DMS114 treated with DMSO at 0.1 percent for 48 hours (cell line): ENCODE data around the gene PDP2.

Experiments
- DNase-seq: peaks from one replicate; lab custom pipeline; 2025; ENCODE audit not compliant: unreplicated experiment; lab: John Stamatoyannopoulos, UW

PDP2 gene, protein sequence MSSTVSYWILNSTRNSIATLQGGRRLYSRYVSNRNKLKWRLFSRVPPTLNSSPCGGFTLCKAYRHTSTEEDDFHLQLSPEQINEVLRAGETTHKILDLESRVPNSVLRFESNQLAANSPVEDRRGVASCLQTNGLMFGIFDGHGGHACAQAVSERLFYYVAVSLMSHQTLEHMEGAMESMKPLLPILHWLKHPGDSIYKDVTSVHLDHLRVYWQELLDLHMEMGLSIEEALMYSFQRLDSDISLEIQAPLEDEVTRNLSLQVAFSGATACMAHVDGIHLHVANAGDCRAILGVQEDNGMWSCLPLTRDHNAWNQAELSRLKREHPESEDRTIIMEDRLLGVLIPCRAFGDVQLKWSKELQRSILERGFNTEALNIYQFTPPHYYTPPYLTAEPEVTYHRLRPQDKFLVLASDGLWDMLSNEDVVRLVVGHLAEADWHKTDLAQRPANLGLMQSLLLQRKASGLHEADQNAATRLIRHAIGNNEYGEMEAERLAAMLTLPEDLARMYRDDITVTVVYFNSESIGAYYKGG

DNA sequence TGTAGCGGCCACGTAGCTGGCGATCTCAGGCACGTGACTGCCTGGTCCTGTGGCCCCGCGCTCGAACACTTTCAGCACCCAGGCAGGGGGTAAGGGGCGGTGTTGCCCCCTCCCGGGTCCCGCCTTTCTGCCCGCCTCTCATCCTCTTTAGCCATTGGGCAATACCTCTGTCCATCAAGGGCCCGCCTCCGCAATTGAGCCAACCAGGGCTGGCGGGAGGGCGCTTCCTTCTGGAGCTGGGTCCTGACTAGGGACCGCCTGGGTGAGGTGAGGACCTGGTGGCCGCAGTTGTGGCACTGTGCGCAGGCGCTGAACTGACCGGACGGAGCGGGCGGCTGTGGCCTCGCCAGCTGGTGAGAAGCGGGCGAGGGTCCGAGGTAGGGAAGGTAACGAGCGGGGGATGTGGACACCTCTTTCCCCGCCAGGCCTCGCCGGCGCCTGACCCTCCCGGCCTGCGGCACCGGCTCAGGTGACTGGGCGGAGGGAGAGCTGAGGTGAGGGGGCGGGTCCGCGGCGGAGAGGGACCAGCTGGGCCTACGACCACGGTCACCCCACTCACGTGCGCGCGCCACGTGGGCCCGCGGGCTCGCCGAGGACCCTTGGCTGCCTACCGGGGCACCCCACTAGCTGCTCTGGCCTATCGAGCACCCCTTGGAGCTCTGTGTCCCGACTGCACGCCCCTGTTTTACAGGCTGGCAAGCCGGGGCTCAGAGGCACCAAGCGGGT lies at the start of gene PDP2:
PDP2 (plus strand) TSS at position 228 of the 726 bp plus-strand sequence. CDS start 3,770 bp downstream, outside the sequence.
- DNase-seq, result peak; percentile 92

GRCh38 chr16:66832190-66832589 lies 48.1 kb upstream of the PDP2 start:
- no peak for DNase-seq

GRCh38 chr16:66832661-66833305 lies 47.5 kb upstream of the PDP2 start:
- DNase-seq, result no peak

- no peak for DNase-seq
Measured at GRCh38 chr16:66834746-66835145, 45.6 kb upstream of the PDP2 start.

DNA sequence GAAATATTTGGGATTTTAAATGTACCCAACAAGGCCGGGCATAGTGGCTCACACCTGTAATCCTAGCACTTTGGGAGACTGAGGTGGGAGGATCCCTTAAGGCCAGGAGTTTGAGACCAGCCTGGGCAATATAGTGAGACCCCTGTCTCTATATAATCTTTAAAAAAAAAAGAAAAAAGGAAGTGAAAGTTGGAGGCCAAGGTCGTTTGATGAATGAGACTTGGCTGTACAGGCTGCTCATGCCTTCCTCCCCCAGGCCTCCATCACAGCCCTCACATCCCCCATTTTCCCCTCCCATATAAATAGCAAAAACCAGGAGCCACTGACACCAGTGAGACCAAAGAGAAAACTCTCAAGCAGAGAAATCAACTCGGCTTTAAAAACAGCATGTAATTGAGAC lies 39.4 kb upstream of the PDP2 start:
- DNase-seq, result no peak

DNA sequence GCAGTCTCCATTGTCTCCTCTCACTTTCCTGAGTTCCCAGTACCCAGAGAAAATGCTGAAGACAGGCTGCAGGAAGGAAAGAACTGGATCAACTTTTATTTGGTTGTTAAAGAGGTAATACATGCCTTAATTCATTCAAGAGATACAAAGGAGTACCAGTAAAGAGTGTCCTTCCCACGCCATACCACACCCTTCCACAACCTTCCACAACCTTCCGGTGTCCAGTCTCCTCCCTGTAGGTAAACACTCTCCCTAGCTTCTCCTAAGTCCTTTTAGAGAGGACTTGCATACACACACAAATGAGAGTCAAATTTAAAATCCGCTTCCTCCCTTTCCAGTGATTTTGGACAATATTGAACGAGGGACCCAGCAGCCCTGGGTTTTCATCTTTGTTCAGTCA lies 38.9 kb upstream of the PDP2 start:
- DNase-seq, result no peak

GRCh38 chr16:66842765-66843164 lies 37.5 kb upstream of the PDP2 start:
- DNase-seq, result no peak

DNA sequence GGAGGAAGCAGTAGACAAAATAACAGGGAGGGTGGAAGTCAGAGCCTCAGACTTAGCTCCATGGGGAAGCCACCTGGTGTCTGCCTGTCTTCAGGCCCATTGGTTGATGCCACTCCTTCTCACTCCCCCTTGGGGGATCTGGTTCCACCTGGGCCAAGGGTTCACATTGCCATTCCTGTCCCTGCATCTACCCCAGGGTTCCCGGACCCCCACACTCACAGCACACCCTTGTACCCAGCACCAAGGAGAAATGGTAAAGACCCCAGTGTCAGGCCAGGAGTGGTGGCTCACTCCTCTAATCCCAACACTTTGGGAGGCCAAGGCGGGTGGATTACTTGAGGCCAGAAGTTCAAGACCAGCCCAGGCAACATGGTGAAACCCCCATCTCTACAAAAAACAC lies 37.1 kb upstream of the PDP2 start:
- DNase-seq, result no peak

GRCh38 chr16:66844009-66844341 lies 36.3 kb upstream of the PDP2 start:
- no peak for DNase-seq

- DNase-seq, result no peak
Measured at GRCh38 chr16:66844342-66845079, 35.8 kb upstream of the PDP2 start, which contains the start of gene CA7. Gene CA7 (plus strand): TSS chr16:66844414. CDS start chr16:66844488, 74 bp downstream.

DNA sequence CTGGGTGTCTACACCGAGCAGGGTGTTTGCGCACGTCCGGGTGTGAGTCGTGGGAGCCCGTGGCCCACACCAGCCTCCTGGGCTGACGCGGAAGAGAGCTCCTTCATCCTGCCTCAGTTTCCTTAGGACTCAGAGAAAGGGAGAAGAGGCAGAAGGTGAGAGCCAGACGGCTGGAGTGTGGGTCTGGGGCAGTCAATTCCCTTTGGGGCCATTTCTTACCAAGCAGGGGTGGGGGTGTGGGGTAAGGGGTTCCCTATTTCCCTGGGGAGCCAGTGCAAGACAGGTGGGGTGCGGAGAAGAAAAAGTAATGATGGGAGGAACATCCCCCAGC lies 35.3 kb upstream of the PDP2 start:
- no peak for DNase-seq

GRCh38 chr16:66845791-66846221 lies 34.5 kb upstream of the PDP2 start:
- DNase-seq, result no peak

- DNase-seq, result no peak
Measured at GRCh38 chr16:66846266-66846665, 34.0 kb upstream of the PDP2 start.

GRCh38 chr16:66846831-66847230 lies 33.5 kb upstream of the PDP2 start:
- no peak for DNase-seq

- no peak for DNase-seq
Measured at GRCh38 chr16:66847533-66848067, 32.7 kb upstream of the PDP2 start.

DNA sequence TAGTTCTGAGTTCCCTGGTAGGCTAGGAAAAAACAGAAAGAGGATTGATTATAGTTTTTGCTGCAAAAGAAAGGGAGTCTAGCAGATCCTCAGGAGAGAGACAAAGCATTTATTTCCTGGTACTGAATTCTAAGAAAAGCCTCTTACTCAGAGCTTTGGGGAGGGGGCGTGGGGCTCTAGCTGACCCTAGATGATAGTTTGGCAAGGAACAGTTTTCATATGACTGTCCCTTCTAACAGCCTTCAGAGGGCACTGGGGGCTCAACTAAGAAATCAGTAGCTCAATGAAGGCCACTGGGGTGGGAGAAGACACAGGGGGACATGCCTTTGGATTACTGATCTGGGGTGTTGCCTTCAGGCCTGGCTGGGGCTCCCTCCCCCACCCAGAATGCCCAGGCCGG lies 32.1 kb upstream of the PDP2 start:
- DNase-seq, result no peak

DNA sequence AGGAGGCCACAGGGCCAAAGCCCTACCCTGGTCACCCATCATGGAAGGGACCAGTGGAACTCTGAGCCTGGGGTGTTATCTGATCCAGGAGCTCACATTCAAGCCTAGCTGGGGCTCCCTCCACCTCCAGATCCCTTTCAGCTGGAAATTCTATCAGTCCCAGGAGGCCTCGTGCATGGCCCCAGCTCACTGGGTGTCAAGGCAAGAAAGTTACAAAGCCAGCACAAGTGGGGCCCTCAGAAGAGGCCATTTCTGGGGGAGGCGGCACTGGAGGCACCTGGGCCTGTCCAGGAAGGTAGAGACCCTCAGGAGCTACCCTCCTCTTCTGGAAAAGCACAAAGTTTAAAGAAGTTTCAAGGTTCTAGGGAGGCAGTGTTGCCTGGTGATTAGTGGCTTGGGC lies 31.3 kb upstream of the PDP2 start:
- DNase-seq, result no peak

GRCh38 chr16:66849549-66849948 lies 30.8 kb upstream of the PDP2 start:
- DNase-seq, result no peak

DNA sequence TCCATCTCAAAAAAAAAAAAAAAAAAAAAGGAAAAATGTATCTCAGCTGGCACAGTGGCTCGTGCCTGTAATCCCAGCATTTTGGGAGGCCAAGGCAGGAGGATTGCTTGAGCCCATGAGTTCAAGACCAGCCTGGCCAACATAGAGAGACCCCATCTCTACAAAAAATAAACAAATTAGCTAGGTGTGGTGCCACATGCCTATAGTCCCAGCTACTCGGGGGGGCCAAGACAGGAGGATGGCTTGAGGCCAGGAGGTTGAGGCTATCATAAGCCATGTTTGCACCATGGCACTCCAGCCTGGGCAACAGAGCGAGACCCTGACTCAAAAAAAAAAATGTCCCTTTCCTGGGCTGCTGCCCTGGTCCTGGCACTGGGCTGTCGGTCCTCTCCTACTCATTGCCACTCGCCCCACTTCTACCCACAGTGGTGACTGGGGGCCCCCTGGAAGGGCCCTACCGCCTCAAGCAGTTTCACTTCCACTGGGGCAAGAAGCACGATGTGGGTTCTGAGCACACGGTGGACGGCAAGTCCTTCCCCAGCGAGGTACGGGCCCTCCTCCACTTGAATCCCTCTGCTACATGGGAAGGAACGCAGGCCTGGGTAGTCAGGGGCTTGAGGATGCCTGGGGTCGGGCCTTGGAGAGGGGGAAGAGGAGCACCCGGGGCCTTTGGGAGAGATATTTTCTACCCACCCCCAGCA lies 30.1 kb upstream of the PDP2 start:
- DNase-seq, result no peak
